HG03442 (cell line): ENCODE measurements around the gene SECTM1.
"Not testable (repeated sequence)": the region's sequence is repeated elsewhere in the genome, so short reads cannot be mapped to it uniquely, and the experiment has no call there.

Experiments
- ATAC-seq: cut with Tn5 transposase; IDR thresholded peaks from one replicate; pipeline ENCODE4 v1.9.1; 2021; ENCODE audit warnings: mild to moderate bottlenecking, moderate library complexity; ENCODE audit not compliant: unreplicated experiment

SECTM1 gene

GRCh38 chr17:82370471-82371332 is 37.1 kb upstream of the SECTM1 start:
- ATAC-seq, result no peak

- ATAC-seq, result no peak
Observed at GRCh38 chr17:82369211-82369610, 35.6 kb upstream of the SECTM1 start.

- ATAC-seq, result no peak
Observed at GRCh38 chr17:82367724-82368524, 34.4 kb upstream of the SECTM1 start.

GRCh38 chr17:82366749-82367148 is 33.2 kb upstream of the SECTM1 start:
- ATAC-seq, result no peak

- no peak for ATAC-seq
Observed at GRCh38 chr17:82365606-82366295, 32.2 kb upstream of the SECTM1 start.

GRCh38 chr17:82361885-82362633 is 28.5 kb upstream of the SECTM1 start:
- ATAC-seq, result no peak

- not testable (repeated sequence) for ATAC-seq
Observed at GRCh38 chr17:82359451-82360074, 26.0 kb upstream of the SECTM1 start.

- ATAC-seq, result no peak
Observed at GRCh38 chr17:82358465-82359350, 25.1 kb upstream of the SECTM1 start, which contains the start of gene TEX19. Gene TEX19, plus strand, starts transcription at chr17:82359247. Its CDS starts 2,904 bp downstream, at chr17:82362151.

- no peak for ATAC-seq
Observed at GRCh38 chr17:82357394-82357793, 23.8 kb upstream of the SECTM1 start.

- ATAC-seq, result no peak
Observed at GRCh38 chr17:82356845-82357355, 23.3 kb upstream of the SECTM1 start.

GRCh38 chr17:82355770-82356427 is 22.3 kb upstream of the SECTM1 start:
- no peak for ATAC-seq

- ATAC-seq, result no peak
Observed at GRCh38 chr17:82354804-82355308, 21.3 kb upstream of the SECTM1 start.

- ATAC-seq, result no peak
Observed at GRCh38 chr17:82353484-82353883, 19.9 kb upstream of the SECTM1 start.

- ATAC-seq, result no peak
Observed at GRCh38 chr17:82351713-82352488, 18.3 kb upstream of the SECTM1 start.

GRCh38 chr17:82351254-82351712 is 17.7 kb upstream of the SECTM1 start:
- no peak for ATAC-seq

GRCh38 chr17:82350182-82351030 is 16.8 kb upstream of the SECTM1 start:
- ATAC-seq, result no peak
